T-helper 17 cell (primary cell): ENCODE data around the gene ZFAND4. TPM values are rescaled to one million over a fixed set of nuclear protein-coding genes. Genes with fewer than 3 reads are reported as not detected.
"Not testable (repeated sequence)": the region's sequence is repeated elsewhere in the genome, so short reads cannot be mapped to it uniquely, and the experiment has no call there.

Source experiments
- ATAC-seq: fragments of 150-1000 bp; cut with Tn5 transposase; 2 replicates; pipeline ENCODE4 v1.10.0; 2021; ENCODE audit warnings: mild to moderate bottlenecking, moderate library complexity
- DNase-seq, 3 donors: peaks; one replicate each; pipeline versions ENCODE4 v3.0.0 to v3.0.0-alpha.2; 2020 to 2021
- H3K9me3 ChIP-seq: one replicate; pipeline ENCODE4 v1.7.0; 2013; ENCODE audit warnings: low read length, mild to moderate bottlenecking; ENCODE audit not compliant: control insufficient read depth, poor library complexity, severe bottlenecking
- H3K27ac Mint-ChIP-seq: one replicate; pipeline ENCODE4 v1.8.0; 2022; ENCODE audit warnings: mild to moderate bottlenecking, moderate library complexity, mixed read lengths
- H3K27me3 Mint-ChIP-seq: one replicate; pipeline ENCODE4 v1.8.0; 2022; ENCODE audit warnings: mixed read lengths
- H3K36me3 Mint-ChIP-seq: one replicate; pipeline ENCODE4 v1.8.0; 2022; ENCODE audit warnings: low read depth, mixed read lengths
- H3K4me1 Mint-ChIP-seq: one replicate; pipeline ENCODE4 v1.8.0; 2022; ENCODE audit warnings: mild to moderate bottlenecking, mixed read lengths
- H3K4me3 Mint-ChIP-seq: one replicate; pipeline ENCODE4 v1.8.0; 2022; ENCODE audit warnings: mild to moderate bottlenecking, moderate library complexity, mixed read lengths
- total RNA-seq, 4 donors: library from RNA in 2 of 4; stranded (reverse) in 2 of 4; gene quantifications; one replicate each; pipeline ENCODE4 v1.2.3 and lab custom pipeline; 2022 to 2026

ZFAND4 gene
- total RNA-seq, 2 donors from 2014 or later: 26.2 to 28.3 TPM

DNA sequence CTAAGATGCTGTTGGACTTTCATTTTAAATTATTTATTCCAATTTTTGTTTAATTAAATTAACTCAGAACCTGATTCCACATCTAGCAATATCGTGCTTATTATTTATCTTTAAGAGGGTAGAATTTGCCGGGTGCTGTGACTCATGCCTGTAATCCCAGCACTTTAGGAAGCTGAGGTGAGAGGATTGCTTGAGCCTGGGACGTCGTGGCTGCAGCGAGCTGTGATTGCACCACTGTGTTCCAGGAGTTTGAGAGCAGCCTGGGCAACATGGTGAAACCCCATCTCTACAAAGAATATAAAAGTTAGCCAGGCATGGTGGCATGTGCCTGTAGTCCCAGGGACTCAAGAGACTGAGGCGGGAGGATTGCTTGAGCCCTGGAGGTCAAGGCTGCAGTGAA, 47.8 kb downstream of the ZFAND4 start:
- H3K36me3 Mint-ChIP-seq: peaks cover 12% of the 10 kb centered on the region
- no peak overlapping the region for H3K4me3 Mint-ChIP-seq
- no peaks in the 10 kb centered on the region for H3K9me3 ChIP-seq
- DNase-seq (no peak), ATAC-seq (no peak)
- no peak overlapping the region for H3K27ac Mint-ChIP-seq
- H3K4me1 Mint-ChIP-seq: peaks cover 6% of the 10 kb centered on the region
- H3K27me3 Mint-ChIP-seq: no peaks in the 10 kb centered on the region

DNA sequence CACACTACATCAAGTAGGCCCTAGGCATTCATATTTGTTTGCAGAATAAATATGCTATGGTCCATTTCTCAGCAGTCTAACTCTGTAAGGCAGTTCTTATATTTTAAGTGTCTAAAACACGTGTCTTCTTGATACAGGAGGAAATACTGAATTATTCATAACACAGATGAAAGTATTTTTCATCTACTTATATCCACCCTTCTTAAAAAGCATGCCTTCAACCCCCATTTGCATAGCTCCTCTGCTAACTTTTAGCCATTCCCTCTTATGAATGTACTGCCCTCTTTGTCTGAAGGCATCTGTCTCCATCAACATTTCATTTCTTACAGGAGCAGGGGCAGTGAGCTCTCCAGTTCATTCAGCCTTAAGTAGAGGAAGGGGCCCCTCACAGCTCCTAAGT, 57.7 kb downstream of the ZFAND4 start:
- Mint-ChIP-seq H3K4me1 (no peaks in the 10 kb centered on the region), H3K36me3 (peaks cover 13% of the 10 kb centered on the region), H3K27ac (no peak overlapping the region), H3K27me3 (no peaks in the 10 kb centered on the region), H3K4me3 (no peak overlapping the region)
- ATAC-seq: no peak
- no peak for DNase-seq
- H3K9me3 ChIP-seq: no peaks in the 10 kb centered on the region

DNA sequence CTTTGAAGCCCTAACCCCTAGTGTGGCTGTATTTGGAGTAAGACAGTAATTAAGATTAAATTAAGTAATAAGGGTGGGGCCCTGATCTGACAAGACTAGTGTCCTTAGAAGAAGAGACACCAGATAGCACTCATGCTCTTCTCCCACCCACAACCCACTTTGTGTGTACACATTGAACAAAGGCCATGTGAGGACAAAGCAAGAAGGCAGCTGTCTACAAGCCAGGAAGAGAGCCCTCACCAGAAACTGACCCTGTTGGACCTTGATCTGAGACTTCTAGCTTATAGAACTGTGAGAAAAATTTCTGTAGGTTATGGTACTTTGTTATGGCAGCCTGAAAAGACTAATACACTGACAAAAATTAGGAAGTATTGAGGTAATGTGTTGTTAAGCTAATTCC, 59.8 kb downstream of the ZFAND4 start:
- Mint-ChIP-seq H3K27ac (no peak overlapping the region), H3K4me3 (no peak overlapping the region), H3K4me1 (no peaks in the 10 kb centered on the region), H3K27me3 (no peaks in the 10 kb centered on the region), H3K36me3 (peaks cover 13% of the 10 kb centered on the region)
- ATAC-seq: no peak
- H3K9me3 ChIP-seq: no peaks in the 10 kb centered on the region
- no peak for DNase-seq

DNA sequence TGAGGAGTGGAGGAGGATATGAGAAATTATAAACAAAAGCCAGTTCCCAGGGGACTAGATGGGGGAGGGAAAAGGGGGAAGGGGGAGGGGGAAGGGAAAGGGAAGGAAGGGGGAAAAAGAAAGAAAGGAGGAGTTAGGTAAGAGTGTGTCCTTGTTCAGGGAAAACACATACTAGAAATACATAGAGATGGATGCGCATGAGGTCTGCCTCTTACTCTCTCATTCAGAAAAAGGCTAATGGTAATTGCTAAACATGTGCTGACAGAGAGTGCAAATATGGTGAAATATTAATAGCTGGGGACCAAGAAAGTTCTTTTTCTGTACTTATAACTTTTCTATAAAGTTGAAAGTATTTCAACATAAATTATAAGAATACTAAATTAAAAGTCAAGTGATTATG, 64.5 kb downstream of the ZFAND4 start:
- ATAC-seq: no peak
- no peak overlapping the region for H3K4me3 Mint-ChIP-seq
- DNase-seq: no peak
- no peaks in the 10 kb centered on the region for H3K27me3 Mint-ChIP-seq
- H3K4me1 Mint-ChIP-seq: peaks cover 2% of the 10 kb centered on the region
- H3K27ac Mint-ChIP-seq: no peak overlapping the region
- no peaks in the 10 kb centered on the region for H3K9me3 ChIP-seq
- H3K36me3 Mint-ChIP-seq: peaks cover 13% of the 10 kb centered on the region

DNA sequence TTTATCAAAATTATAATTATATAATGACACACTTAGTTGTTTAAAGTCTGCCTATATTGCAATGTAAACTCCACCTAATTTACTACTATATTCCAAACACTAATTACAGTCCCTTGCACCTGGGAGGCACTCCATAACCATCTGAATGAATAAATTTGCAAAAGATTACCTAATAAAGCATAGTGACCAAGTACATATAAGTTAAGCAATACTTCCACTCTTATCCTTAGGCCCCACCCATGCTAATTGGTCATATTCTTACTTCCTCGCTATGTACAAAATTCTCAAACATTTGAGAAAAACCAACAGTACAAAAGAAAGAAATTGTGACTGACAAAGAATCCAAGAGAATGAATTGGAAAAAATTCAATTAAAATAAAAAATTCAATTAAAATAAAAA, 65.3 kb downstream of the ZFAND4 start:
- no peaks in the 10 kb centered on the region for H3K9me3 ChIP-seq
- no peak for DNase-seq
- H3K27me3 Mint-ChIP-seq: peaks cover 5% of the 10 kb centered on the region
- no peak overlapping the region for H3K4me3 Mint-ChIP-seq
- peaks cover 11% of the 10 kb centered on the region for H3K36me3 Mint-ChIP-seq
- no peak for ATAC-seq
- H3K4me1 Mint-ChIP-seq: peaks cover 2% of the 10 kb centered on the region
- no peak overlapping the region for H3K27ac Mint-ChIP-seq

DNA sequence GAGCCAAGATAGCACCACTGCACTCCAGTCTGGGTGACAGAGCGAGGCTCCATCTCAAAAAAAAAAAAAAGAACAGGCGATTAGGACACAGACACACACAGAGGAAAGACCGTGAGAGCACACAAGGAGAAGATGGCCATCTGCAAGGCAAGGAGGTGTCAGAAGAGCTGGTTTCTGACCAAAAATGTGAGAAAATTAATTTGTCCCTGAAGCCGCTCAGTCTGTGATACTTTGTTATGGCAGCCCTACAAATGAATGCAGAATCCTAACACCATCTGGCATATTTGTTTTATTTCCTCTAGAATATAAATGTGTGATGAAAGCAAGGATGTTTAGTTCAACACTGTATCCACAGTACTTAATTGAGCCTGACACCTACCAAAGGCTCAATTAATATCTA, 69.7 kb downstream of the ZFAND4 start:
- Mint-ChIP-seq H3K27me3 (peaks cover 26% of the 10 kb centered on the region), H3K4me3 (peak overlapping the region; percentile 57), H3K36me3 (peaks cover 2% of the 10 kb centered on the region), H3K27ac (no peak overlapping the region), H3K4me1 (peaks cover 7% of the 10 kb centered on the region)
- ATAC-seq: no peak
- DNase-seq: no peak
- H3K9me3 ChIP-seq: no peaks in the 10 kb centered on the region

DNA sequence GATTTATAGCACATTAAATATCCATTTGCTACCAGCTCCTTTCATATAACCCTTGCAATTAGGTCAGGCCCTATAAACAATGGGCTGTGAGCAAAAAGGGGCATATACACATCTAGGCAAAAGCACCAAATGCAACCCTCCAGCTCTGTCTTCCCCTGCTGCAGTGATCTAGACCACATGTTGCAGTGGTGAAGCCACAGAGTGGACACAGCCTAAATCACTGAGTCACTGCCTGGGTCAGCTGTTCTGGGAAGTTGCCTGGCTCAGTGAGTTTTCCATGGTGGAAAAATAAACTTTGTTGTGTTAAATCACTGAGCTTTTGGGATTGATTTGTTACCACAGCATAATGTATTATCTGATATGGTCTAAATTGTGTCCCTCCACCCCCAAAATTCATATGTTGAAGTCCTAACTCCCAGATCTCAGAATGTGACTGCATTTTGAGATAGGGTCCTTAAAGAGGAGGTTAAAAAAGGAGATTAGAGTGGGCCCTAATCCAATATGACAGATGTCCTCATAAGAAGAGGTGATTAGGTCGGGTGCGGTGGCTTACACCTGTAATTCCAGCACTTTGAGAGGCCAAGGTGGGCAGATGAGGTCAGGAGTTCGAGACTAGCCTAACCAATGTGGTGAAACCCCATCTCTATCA, 70.4 kb downstream of the ZFAND4 start:
- Mint-ChIP-seq H3K4me1 (peaks cover 7% of the 10 kb centered on the region), H3K27ac (no peak overlapping the region), H3K27me3 (peaks cover 26% of the 10 kb centered on the region), H3K36me3 (peaks cover 2% of the 10 kb centered on the region), H3K4me3 (peak overlapping the region; percentile 28)
- ATAC-seq: no peak
- DNase-seq: no peak
- H3K9me3 ChIP-seq: no peaks in the 10 kb centered on the region

DNA sequence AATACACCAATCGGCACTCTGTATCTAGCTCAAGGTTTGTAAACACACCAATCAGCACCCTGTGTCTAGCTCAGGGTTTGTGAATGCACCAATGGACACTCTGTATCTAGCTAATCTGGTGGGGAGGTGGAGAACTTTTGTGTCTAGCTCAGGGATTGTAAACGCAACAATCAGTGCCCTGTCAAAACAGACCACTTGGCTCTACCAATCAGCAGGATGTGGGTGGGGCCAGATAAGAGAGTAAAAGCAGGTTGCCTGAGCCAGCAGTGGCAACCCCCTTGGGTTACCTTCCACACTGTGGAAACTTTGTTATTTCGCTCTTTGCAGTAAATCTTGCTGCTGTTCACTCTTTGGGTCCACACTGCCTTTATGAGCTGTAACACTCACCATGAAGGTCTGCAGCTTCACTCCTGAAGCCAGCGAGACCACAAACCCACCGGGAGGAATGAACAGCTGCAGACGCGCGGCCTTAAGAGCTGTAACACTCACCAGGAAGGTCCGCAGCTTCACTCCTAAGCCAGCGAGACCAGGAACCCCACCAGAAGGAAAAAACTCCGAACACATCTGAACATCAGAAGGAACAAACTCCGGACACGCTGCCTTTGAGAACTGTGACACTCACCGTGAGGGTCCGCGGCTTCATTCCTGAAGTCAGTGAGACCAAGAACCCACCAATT, 71.2 kb downstream of the ZFAND4 start:
- not testable (repeated sequence) for ATAC-seq, H3K27ac Mint-ChIP-seq, DNase-seq, H3K4me1 Mint-ChIP-seq, H3K9me3 ChIP-seq, H3K36me3 Mint-ChIP-seq
- H3K27me3 Mint-ChIP-seq: peaks cover 26% of the 10 kb centered on the region
- H3K4me3 Mint-ChIP-seq: peak overlapping the region; percentile 28

DNA sequence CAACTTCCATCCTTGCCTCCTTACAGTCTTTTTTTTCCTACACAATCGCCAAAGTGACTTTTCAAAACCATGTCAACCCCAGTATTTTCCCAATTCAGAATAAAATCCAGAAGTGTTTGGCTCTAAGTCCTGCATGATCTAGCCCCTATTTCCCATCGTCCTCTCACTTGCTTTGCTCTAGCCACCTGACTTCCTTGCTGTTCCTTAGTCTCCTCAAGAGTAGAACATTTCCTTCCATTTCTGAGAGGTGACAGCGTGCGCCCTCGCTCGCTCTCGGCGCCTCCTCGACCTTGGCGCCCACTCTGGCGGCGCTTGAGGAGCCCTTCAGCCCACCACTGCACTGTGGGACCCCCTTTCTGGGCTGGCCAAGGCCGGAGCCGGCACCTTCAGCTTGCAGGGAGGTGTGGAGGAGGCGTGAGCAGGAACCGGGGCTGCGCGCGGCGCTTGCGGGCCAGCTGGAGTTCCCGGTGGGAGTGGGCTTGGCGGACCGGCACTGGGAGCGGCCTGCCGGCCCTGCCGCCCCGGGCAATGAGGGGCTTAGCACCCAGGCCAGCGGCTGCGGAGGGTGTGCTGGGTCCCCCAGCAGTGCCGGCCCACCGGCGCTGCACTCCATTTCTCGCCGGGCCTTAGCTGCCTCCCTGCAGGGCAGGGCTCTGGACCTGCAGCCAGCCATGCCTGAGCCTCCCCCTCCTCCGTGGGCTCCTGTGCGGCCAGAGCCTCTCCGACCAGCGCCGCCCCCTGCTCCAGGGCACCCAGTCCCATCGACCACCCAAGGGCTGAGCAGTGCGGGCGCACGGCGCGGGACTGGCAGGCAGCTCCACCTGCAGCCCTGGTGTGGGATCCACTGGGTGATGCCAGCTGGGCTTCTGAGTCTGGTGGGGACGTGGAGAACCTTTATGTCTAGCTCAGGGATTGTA, 72.0 kb downstream of the ZFAND4 start:
- not testable (repeated sequence) for DNase-seq, H3K9me3 ChIP-seq, H3K36me3 Mint-ChIP-seq, H3K27ac Mint-ChIP-seq, ATAC-seq
- Mint-ChIP-seq H3K4me3 (peak overlapping the region; percentile 47), H3K27me3 (peaks cover 26% of the 10 kb centered on the region), H3K4me1 (peaks cover 11% of the 10 kb centered on the region)

DNA sequence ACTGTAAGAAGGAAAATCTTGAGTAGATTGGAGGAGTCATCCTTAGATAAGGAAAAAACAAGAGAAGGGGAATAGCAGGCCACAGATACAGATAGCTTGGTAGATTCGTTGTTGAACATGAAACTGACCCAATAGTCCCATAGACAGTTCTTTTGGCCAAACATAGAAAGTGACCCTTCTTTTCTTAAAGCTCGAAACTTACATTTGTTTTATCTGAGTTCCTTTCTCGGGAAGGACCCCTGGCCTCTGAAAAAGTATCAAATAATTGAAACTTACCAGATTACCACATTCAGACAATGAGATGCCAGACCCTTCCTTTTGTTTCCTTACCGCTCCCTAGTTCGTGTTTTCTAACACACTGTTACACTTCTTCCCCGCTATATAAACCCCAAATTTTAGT, 72.9 kb downstream of the ZFAND4 start:
- no peak overlapping the region for H3K4me3 Mint-ChIP-seq
- H3K27ac Mint-ChIP-seq: no peak overlapping the region
- no peak for DNase-seq
- H3K27me3 Mint-ChIP-seq: peaks cover 26% of the 10 kb centered on the region
- no peak for ATAC-seq
- peaks cover 13% of the 10 kb centered on the region for H3K4me1 Mint-ChIP-seq
- peaks cover 2% of the 10 kb centered on the region for H3K36me3 Mint-ChIP-seq
- no peaks in the 10 kb centered on the region for H3K9me3 ChIP-seq

DNA sequence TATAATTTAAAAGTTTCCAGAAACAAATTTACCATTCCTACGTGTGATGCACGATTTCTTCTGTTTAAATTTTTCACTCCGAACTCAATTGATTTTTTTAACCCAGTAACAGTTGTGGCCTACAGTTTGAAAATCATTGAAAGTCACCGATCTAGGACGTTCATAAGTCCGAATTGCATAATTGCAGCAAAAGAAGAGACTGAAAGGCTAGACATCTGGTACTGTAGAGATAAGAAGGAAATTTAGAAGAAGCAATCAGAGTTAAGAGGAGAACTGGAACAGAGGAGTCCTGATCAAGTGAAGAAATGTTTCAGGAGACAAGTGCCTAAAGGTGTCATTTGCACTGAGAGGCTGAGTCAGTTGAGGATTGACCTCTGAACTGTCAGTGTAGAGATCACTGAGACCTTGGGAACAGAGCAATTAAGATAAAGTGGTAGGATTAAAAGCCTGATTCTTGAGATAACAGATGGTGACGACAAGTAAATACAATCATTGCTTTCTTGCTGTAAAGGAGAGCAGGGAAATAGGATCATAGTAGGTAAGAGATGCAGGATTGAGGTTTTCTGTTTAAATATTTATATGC, 73.5 kb downstream of the ZFAND4 start:
- DNase-seq (no peak), ATAC-seq (no peak)
- Mint-ChIP-seq H3K27me3 (peaks cover 26% of the 10 kb centered on the region), H3K36me3 (peaks cover 2% of the 10 kb centered on the region), H3K4me3 (no peak overlapping the region), H3K27ac (no peak overlapping the region), H3K4me1 (peaks cover 13% of the 10 kb centered on the region)
- no peaks in the 10 kb centered on the region for H3K9me3 ChIP-seq

DNA sequence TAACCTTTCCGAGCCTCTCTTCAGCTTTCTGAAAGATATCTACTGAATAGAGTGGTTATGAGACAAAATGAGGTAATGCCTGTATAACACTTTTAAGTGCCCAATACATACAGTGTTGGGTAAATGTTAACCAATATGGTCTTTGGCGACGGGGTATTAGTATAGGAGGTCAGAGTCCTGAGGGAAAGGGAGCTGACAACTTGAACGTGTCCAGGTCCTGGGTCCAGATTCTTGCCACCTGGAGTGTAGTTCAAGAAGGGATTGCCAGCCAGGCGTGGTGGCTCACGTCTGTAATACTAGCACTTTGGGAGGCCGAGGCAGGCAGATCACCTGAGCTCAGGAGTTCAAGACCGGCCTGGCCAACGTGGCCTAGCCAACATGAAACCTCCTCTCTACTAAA, 76.0 kb downstream of the ZFAND4 start:
- ATAC-seq (no peak), DNase-seq (no peak)
- Mint-ChIP-seq H3K4me3 (no peak overlapping the region), H3K27me3 (peaks cover 13% of the 10 kb centered on the region), H3K36me3 (peaks cover 6% of the 10 kb centered on the region), H3K4me1 (peaks cover 28% of the 10 kb centered on the region), H3K27ac (no peak overlapping the region)
- no peaks in the 10 kb centered on the region for H3K9me3 ChIP-seq
